GM19238 (cell line): ENCODE data around the gene C1orf52.
"Not testable (repeated sequence)": the region's sequence is repeated elsewhere in the genome, so short reads cannot be mapped to it uniquely, and the experiment has no call there.

ENCODE experiments used
- DNase-seq: peaks from one replicate; pipeline ENCODE4 v3.0.0; 2011; ENCODE audit warnings: low spot score; ENCODE audit not compliant: insufficient read length

Gene C1orf52

GRCh38 chr1:85278853-85279314, 19.4 kb upstream of the C1orf52 start:
- DNase-seq: no peak

GRCh38 chr1:85277802-85278201, 18.3 kb upstream of the C1orf52 start:
- no peak for DNase-seq

- DNase-seq: no peak
Observed at GRCh38 chr1:85276978-85277639, 17.6 kb upstream of the C1orf52 start.

- DNase-seq: peak; percentile 90
Observed at GRCh38 chr1:85276215-85276977, 16.9 kb upstream of the C1orf52 start, which contains the start of gene BCL10. Gene BCL10 (minus strand): TSS chr1:85276632. CDS start chr1:85276352, 280 bp downstream.

GRCh38 chr1:85275701-85276214, 16.3 kb upstream of the C1orf52 start:
- no peak for DNase-seq

- DNase-seq: no peak
Observed at GRCh38 chr1:85274969-85275453, 15.5 kb upstream of the C1orf52 start.

- DNase-seq: no peak
Observed at GRCh38 chr1:85273397-85273796, 13.9 kb upstream of the C1orf52 start.

- no peak for DNase-seq
Observed at GRCh38 chr1:85268801-85269585, 9.5 kb upstream of the C1orf52 start.

- no peak for DNase-seq
Observed at GRCh38 chr1:85267313-85267712, 7.9 kb upstream of the C1orf52 start.

GRCh38 chr1:85264150-85264549, 4.7 kb upstream of the C1orf52 start:
- DNase-seq: no peak

- no peak for DNase-seq
Observed at GRCh38 chr1:85262985-85263384, 3.5 kb upstream of the C1orf52 start.

- no peak for DNase-seq
Observed at GRCh38 chr1:85259912-85260274, 431 bp upstream of the C1orf52 start.

- DNase-seq: no peak
Observed at GRCh38 chr1:85258536-85259117, 835 bp downstream of the C1orf52 start.

- not testable (repeated sequence) for DNase-seq
Observed at GRCh38 chr1:85249042-85249441, 10.4 kb downstream of the C1orf52 start.

GRCh38 chr1:85245891-85246290, 13.6 kb downstream of the C1orf52 start:
- DNase-seq: no peak

- DNase-seq: no peak
Observed at GRCh38 chr1:85245456-85245855, 14.0 kb downstream of the C1orf52 start.

GRCh38 chr1:85244271-85245061, 15.0 kb downstream of the C1orf52 start:
- DNase-seq: no peak

- no peak for DNase-seq
Observed at GRCh38 chr1:85243372-85243771, 16.1 kb downstream of the C1orf52 start.

GRCh38 chr1:85240643-85241042, 18.8 kb downstream of the C1orf52 start:
- DNase-seq: no peak

GRCh38 chr1:85240174-85240601, 19.3 kb downstream of the C1orf52 start:
- no peak for DNase-seq
